Right lung (tissue), 5 donors: Measurements from ENCODE around the gene DGCR2. TPM values are rescaled to one million over a fixed set of nuclear protein-coding genes. Genes with fewer than 3 reads are reported as not detected.
"Not testable (repeated sequence)": the region's sequence is repeated elsewhere in the genome, so short reads cannot be mapped to it uniquely, and the experiment has no call there.

Source experiments
- DNase-seq, 2 donors: peaks; one replicate each; pipeline ENCODE4 v3.0.0-alpha.2; 2013
- polyA plus RNA-seq, 5 donors: library from polyadenylated mRNA; unstranded; fragments of 120-200 nt; gene quantifications; one replicate each; pipeline versions ENCODE4 v1.2.1 to v1.2.3, GENCODE V29; 2013; ENCODE audit warnings: inconsistent platforms in 1 of 5, low replicate concordance in 1 of 5; ENCODE audit not compliant: insufficient read length in 5 of 5, insufficient read depth in 1 of 5

Gene DGCR2
- polyA plus RNA-seq, 5 donors = 58.4 to 79.1 (median 59.9) TPM

- no peak for DNase-seq
Measured at GRCh38 chr22:19062139-19062942, 59.9 kb downstream of the DGCR2 start.

DNA sequence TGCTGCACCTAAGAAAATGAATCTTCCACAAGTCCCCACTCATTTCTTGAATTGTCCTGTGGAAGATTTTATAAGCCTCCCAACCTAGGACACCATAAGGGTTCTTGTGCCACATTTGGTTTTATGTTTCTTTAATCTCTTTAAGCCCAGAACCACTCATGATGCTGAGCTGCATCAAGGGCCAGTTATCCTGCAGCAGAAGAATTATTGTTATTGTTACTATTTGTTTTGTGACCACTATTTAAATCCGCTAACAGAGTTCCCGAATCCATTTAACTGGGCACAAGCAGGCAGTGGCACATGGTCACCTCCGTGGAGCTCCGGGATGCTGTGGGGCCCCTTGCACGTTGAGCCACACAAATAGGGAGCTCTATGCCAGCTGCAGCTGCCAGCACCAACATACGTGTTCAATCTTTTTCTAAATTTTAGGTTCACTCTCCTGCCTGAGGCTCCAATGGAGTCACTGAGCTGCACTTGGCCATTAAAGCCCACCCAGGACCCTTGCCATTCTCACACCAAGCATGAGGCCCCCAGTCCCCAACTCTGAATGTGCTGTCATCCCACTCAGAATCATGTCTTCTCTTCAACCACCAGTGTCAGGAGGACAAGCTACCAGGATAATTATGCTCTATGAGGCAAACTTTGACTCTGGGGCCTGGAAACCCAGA is 60.6 kb downstream of the DGCR2 start:
- no peak for DNase-seq

GRCh38 chr22:19060356-19061009 is 61.7 kb downstream of the DGCR2 start:
- no peak for DNase-seq

DNA sequence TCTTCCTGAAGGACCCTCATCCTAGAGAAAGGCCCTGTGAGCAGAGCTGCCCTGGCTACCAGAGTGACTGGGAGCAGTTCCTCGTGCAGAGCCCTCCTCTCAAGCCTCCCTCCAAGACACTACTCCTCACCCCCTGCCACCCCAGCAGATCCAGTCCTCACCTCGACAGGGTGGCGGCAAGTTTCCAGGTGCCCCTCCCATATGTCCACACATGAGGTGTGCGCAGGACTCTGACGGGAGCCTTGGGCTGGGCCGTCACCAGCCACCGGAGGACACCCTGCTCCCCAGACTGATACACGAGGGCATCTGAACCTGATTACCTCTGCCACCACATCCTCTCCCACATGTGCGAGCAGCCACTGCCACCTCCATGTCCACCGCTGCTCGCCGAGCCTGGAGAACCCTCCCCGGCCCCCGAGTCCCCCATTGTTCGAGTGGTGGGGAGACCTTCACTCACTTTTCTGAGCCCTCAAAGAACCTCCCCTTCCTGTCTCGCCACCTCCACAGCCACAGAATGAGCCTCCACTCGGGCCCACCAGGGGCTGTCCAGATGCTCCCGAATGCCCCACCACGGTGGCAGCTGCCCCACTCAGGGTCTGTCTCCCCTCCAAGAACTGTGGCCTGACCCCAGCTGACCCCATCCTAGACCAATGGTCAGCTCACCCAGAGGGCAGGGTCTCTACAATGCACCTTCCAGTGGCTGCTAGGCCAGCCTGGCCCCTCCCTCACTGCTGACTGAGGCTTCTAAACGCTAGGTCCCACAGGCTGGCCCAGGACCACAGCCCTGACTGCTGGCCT is 62.5 kb downstream of the DGCR2 start:
- DNase-seq = no peak

- no peak for DNase-seq
Measured at GRCh38 chr22:19058713-19059451, 63.3 kb downstream of the DGCR2 start.

DNA sequence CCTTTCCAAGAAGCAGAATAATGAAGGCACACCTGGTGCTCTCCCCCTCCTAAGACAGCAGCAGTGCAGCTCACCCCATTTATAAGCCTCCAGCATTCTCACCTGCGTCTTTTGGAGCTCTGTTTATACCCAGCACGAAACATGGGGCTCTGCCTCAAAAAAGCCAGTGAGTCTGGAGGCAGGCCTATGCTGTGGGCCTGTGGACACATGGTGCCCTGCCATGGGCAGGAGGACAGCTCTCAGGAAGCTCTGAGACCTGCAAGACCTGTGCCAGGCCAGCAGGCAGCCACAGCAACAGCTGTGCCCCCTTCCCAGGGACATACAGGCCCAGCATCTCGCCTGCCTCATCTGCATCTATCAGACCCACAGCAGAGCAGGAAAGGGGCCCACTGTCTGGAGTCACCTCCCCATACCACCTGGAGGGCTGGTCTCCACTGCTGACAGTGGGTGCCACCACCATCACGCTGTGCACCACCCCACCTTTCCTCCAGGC is 64.2 kb downstream of the DGCR2 start:
- DNase-seq = no peak

DNA sequence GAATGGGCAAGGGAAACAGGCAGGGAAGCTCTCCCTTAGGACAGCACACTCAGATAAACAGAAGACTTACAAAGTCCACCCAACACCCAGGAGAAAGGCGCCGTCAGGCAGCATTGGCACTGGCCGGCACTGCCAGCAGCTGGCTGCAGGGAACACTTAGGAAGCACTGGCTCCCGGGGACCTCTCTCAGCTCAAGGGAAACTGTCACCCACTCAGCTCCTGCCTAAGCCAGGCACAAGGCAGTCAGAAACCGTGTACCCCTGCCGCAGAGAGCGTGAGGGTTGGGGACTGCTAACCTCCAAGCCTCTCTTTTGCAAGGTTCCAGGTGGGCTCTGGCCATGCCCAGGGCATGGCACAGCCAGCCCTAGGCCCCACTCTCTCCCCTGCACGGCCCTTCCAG is 64.7 kb downstream of the DGCR2 start:
- DNase-seq = no peak

DNA sequence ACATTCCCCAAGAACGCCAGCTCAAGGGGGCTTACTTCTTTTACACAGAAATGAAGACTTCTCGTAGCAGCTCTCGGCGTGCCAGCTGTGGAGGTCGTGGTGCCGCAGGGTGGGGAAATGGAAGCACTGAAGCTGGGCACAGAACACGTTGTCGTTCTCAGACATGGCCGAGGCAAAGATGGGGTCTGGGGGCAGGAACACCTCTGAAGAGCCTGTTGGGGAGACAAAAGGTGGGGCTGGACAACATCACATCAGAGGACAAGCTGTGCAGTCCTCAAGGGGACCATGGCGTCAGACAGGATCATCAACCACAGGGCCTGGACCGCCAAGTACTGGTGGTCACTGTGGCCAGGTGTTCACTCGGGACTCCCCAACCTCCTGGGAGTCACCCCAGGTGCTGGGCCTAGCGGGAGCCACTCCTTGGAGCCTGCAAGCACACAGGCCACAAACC is 65.2 kb downstream of the DGCR2 start:
- DNase-seq = no peak

DNA sequence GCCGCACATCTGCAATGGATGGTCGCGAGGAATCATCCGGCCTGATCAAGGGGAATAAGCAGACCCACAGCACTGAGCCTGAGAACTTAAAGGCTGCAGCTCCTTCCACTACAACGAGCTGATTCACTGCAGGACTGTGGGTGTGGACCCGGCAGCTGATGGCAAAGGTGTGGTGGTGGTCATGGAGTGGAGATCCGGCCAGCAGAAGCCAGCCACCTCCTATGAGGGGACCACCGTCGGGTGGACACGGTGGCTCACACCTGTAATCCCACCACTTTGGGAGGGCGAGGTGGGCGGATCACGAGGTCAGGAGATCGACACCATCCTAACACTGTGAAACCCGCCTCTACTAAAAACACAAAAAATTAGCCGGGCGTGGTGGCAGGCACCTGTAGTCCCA is 66.4 kb downstream of the DGCR2 start:
- DNase-seq = no peak

DNA sequence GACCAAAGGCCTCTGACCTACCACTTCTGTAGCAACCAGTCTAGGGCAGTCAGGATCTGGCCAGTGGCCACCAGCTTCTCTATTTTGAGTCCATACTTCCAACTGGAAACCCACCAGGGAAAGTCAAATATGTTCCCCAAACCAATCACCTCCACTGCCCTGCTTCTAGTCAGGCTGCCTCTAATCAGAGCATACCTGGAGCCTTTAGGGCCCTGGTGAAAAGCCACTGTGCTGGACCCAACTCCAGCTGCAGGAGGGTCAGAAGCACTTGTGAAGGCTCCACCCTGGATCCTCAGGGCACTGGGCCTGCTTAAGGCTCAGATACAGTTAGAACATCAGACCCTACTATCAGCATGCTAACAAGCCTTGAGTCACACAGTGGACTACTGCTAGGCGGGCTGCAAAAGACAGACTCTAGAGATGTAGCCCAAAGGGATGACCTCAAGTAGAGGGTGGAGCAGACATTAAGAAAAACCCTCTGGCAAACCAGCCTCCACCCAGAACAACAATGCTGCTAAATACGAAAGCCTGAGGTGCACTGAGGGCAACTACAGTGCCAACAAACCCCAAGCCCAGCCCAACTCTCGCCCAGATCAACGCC is 69.2 kb downstream of the DGCR2 start:
- DNase-seq = no peak

- no peak for DNase-seq
Measured at GRCh38 chr22:19051381-19052072, 70.7 kb downstream of the DGCR2 start.

GRCh38 chr22:19050847-19051246 is 71.4 kb downstream of the DGCR2 start:
- DNase-seq = not testable (repeated sequence)

GRCh38 chr22:19050117-19050516 is 72.1 kb downstream of the DGCR2 start:
- no peak for DNase-seq

- no peak for DNase-seq
Measured at GRCh38 chr22:19048531-19048930, 73.7 kb downstream of the DGCR2 start.

DNA sequence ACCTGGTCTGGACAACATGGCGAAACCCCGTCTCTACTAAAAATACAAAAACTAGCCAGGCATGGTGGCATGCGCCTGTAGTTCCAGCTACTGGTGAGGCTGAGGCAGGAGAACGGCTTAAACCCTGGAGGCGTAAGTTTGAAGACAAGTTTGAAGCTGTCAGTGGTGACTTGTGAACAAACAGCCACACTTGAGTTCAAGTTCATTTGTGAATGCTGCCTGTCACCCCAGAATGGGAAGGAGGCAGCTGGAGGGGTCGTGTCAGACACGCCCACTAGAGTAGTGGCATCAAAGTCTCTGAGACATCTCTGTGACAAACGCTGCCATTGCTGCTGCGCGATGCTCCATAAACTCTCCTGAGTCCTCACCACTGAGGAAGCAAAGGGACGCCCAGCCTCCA is 74.2 kb downstream of the DGCR2 start:
- DNase-seq = no peak

GRCh38 chr22:19046719-19047609 is 75.2 kb downstream of the DGCR2 start:
- no peak for DNase-seq

DNA sequence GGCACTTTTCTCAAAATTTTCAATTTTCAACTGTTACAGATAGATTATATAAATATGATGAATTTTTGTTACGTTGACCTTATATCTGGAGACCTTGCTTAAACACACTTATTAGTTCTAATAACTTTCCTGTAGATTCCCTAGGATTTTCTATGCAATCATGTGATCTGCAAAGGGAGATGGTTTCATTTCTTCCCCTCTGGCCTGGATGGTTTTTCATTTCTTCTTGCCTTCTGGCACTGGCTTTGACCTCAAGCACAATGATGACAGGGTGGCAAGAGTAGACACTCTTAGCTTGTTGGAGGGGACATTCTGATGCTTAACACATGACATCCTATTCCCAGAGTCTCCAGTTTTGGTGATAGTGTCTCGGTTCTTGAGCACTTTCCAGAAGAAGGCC is 75.9 kb downstream of the DGCR2 start:
- no peak for DNase-seq

- DNase-seq = no peak
Measured at GRCh38 chr22:19045094-19045493, 77.1 kb downstream of the DGCR2 start.

- no peak for DNase-seq
Measured at GRCh38 chr22:19044381-19044780, 77.8 kb downstream of the DGCR2 start.
